Measurements from ENCODE around the gene CFDP1.

GRCh38 chr16:75432828-75433731 is at the start of gene CFDP1:
- TF ChIP-seq CTCF (IDR thresholded peaks at IDR 0.05) = no peak
- TF ChIP-seq EZH2 (IDR thresholded peaks at IDR 0.05; ENCODE audit: borderline replicate concordance, insufficient read depth, low read depth, low read length, poor library complexity, severe bottlenecking) = no peak

All from B cell (primary cell).